AG10803 (cell line): Measurements from ENCODE around the gene PLA2G10.

Experiments used
- DNase-seq: peaks from one replicate; pipeline ENCODE4 v3.0.0; 2010; ENCODE audit warnings: low read depth
- H3K4me3 ChIP-seq: 2 replicates; pipeline ENCODE4 v1.5.1; 2011; ENCODE audit warnings: mild to moderate bottlenecking, low read length, control low read depth
- CTCF ChIP-seq: conservative IDR thresholded peaks from 2 replicates; pipeline ENCODE4 v1.5.1; 2011; ENCODE audit warnings: mild to moderate bottlenecking, low read length, control low read depth, inconsistent platforms

PLA2G10 gene

GRCh38 chr16:14629919-14630619 is 64.0 kb downstream of the PLA2G10 start, which contains the start of gene PARN:
TSS of gene PARN (minus strand) at chr16:14630260. CDS start at chr16:14630125, 135 bp downstream.
- H3K4me3 ChIP-seq, result peak within 1 kb of the TSS; percentile 96
- DNase-seq, result peak; percentile 95
- no peak for TF ChIP-seq CTCF

- no peak for TF ChIP-seq CTCF
- no peak for DNase-seq
- peak overlapping the region; percentile 96 for H3K4me3 ChIP-seq
Measured at GRCh38 chr16:14629612-14629918, 64.5 kb downstream of the PLA2G10 start.

- peak overlapping the region; percentile 96 for H3K4me3 ChIP-seq
- DNase-seq, result no peak
- TF ChIP-seq CTCF, result no peak
Measured at GRCh38 chr16:14628806-14629611, 65.1 kb downstream of the PLA2G10 start.

GRCh38 chr16:14627078-14627477 is 67.0 kb downstream of the PLA2G10 start:
- no peak for DNase-seq
- no peak for TF ChIP-seq CTCF
- no peak overlapping the region for H3K4me3 ChIP-seq
